Stimulated activated CD8-positive, alpha-beta memory T cell treated with anti-CD3 and anti-CD28 coated beads, Interleukin-12 subunit alpha, Interleukin-12 subunit beta, amount 100 ng/mL, for 24 hours (primary cell): ENCODE results near the gene ANKK1.

Experiments
- DNase-seq: peaks from one replicate; pipeline ENCODE4 v3.0.0-alpha.2; 2020; ENCODE audit errors: extremely low read depth

Gene ANKK1, protein sequence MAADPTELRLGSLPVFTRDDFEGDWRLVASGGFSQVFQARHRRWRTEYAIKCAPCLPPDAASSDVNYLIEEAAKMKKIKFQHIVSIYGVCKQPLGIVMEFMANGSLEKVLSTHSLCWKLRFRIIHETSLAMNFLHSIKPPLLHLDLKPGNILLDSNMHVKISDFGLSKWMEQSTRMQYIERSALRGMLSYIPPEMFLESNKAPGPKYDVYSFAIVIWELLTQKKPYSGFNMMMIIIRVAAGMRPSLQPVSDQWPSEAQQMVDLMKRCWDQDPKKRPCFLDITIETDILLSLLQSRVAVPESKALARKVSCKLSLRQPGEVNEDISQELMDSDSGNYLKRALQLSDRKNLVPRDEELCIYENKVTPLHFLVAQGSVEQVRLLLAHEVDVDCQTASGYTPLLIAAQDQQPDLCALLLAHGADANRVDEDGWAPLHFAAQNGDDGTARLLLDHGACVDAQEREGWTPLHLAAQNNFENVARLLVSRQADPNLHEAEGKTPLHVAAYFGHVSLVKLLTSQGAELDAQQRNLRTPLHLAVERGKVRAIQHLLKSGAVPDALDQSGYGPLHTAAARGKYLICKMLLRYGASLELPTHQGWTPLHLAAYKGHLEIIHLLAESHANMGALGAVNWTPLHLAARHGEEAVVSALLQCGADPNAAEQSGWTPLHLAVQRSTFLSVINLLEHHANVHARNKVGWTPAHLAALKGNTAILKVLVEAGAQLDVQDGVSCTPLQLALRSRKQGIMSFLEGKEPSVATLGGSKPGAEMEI

DNA sequence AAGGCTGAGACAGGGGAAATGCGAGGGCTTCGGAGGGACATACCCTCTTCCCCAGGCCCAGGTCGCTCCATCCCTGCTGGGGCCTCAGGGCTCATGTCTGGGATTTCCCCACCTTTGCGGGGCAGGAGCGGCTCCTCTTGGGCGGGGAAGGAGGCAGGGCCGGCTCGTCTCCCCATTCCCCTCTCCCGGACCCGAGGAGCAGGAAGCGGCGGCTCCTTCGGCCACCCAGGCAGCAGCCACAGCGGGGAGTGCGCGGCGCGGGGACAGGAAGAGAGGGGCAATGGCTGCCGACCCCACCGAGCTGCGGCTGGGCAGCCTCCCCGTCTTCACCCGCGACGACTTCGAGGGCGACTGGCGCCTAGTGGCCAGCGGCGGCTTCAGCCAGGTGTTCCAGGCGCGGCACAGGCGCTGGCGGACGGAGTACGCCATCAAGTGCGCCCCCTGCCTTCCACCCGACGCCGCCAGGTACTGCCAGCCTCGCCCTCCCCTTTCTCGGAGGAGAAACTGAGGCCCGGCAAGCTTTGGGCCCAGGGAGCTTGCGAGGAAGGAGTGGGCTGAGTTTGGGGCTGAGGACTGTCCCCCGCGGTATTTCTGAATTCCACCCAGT lies at the start of gene ANKK1:
Gene ANKK1 (plus strand): TSS at position 175 of the 607 bp plus-strand sequence. CDS start 106 bp downstream, at position 281.
- DNase-seq, result no peak

DNA sequence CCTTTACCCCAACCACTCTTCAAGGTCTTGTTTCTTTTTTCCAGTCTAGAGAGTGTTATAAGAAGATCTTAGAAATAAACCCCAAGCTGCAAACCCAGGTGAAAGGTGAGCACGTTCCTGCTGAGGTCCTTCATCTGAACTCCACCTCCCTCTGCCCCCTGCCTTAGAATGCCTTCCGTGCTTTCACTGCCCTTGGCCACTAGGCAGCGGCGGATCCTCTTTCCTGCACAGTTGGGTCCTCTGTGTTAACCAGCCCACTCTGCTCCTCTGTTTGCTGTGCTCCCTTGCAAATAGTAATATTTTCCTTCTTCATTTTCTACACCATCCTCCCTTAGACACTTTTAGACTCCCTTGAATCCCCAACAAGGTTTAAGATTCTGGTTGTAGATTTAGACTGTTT lies 48.8 kb upstream of the ANKK1 start:
- DNase-seq, result no peak

DNA sequence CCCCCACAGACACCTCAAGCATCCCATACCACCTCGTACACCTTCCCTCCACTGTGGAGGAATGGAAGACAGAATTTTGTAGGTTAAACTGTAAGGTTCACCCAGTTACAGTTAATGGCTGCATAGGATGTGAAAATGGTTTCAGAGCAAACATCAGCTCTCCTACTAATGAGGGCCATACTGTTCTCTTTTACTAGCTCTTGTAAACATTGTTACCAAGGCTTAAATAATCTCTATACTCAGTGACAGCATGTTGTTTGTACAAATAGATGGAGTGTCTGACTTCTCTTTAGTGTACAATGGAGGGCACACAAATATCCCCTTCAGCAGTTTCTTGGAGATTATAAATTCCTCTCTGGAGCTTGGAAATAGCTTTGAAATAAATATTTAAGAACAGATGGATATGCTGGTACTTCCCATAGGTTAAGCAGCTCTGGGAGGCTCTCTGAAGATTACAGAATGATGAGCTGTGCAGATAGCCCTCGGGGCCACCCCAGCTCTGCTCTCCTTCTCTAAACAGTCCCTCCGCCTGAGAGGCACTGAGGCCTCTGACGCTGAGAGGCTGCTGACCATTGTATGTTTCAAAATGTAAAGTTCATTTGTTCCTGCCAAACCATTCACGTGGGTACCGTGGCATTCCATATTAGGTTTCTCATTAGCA lies 47.5 kb upstream of the ANKK1 start:
- no peak for DNase-seq

DNA sequence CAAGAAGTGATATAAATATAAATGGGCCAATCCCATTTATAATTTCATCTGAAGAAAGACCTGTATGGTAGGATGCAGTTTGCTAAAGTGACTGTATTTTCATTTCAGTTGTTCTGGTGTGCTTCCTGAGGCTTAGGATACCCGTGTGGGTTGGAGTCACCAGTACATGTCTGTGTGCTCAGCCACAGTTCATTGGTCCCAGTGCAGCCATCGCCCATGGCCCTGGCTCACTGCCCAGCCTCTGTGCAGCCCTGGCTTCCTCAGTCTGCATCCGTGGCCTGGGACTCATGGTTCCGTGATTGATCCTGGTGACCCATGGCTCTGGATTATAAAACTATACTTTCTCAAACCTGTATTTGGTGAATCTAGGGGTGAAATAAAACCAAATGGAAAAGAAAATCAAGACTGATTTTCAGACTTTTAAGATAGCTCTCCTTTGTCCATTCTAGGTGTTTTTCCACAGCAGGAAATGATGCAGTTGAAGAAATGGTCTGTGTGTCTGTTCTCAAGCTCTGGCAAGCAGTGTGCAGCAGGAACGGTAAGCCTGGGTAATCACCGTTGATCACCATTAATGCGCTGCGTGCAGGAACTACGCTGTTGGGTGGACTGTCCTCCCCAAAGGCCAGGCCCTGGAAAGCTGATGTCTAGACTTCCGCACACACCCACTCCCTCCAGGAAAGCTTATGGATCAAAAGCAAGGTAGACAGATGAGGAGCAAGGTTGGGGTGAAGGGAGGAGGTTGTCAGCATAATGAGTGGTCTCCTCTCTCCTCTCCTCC lies 46.0 kb upstream of the ANKK1 start:
- no peak for DNase-seq

DNA sequence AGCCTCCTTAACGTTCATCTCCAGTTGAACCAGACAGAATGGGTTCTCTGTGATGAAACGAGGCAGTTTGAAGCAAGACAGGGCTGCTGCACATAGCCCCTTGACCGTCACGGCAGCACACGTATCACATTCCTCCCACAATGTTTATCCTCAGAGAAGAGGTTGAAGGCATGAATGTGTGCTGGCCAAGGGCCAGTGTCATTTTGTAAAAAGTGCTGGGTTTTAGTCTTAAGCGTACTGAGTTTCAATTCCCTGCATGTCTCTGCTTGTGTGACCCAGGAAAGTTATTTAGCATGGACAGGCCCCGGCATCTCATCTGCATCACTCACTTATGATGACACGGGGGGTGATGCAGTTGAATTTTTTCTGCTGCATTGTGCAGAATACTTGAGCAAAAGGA lies 41.6 kb upstream of the ANKK1 start:
- no peak for DNase-seq

DNA sequence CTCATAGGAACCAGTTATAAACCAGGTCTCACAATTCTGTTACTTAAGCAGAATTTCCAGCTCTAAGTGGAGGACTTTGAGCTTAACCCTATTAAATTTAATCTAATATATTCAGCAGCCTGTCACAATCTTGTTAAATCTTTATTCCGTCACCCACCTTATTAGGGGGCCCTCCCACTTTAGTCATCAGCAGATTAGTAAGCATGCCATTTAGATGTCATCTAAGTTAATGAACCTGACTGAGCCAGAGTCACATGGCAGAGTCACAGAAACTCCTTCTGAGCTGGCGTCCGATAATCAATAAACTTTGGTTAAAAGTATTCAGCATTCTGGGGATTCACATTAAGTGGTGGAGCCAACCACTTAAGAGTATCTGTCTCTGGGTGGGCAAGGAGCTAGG lies 38.1 kb upstream of the ANKK1 start:
- no peak for DNase-seq

DNA sequence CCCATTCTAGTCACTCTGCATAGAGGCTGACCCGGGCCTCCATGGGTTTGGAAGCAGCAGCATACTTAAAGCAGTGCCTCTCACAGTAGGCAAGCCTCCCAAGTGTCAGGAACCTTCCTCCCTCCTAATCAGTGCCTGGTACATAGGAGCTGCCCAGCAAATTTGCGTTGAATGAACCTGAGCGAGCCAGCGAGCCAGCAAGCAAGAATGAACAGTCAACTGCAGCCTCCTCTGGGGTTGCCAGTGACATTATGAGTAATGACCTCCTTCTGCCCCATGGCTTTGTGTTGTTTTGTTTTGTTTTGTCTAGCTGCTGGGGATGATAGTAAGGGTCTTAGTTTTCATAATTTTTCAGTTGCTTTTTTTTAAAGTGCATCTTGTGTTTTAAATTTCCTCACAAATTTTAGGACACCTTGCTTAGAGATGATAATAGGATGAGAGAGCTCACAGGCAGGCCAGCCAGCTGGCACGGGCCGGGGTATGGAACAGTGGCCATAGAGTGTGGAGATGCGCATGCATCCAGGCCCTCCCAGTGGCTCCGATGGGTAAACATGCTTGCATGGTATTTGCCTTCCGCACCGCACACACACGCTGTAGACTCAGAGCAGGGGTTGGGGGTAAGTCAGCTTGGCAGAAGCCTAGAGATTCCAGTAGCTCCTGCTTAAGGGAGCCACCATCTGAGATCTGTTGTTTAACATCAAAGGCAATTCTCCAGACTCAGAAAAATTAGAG lies 37.1 kb upstream of the ANKK1 start:
- no peak for DNase-seq

DNA sequence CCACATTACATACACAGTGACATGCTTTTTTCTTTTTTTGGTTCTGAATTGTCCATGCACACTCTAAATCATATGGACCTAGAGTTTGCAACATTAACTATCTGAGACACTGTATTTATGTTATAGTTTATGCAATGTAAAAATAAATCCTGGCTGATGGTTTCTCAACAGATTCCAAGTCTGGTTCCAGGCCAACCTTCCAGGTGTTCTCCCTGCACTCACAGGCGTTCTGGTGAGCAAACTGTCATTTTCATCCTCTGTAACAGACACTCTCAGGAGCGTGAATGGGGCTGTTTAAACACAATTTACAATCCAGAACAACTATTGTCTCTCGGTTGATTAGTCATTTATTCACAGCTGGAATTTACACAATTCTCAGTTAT lies 36.5 kb upstream of the ANKK1 start:
- no peak for DNase-seq

DNA sequence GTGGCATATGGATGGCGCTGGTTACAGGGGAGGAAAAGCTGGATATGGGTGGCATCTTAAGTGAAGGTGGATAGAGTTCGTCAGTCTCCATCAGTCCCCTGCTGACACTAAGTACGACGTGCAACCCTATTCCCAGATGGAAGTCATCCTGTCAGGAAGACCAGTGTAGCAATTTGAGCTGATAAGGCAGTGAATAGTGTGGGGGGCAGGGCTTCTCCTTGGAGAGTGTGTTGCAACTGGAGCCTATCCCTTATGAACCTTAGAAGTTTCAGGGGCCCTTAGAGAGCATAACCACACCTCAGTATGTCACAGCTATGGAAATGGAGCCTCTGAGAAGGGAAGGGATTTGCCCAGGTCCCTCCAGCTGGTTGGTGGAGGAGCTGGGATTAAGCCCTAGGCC lies 36.1 kb upstream of the ANKK1 start:
- no peak for DNase-seq

DNA sequence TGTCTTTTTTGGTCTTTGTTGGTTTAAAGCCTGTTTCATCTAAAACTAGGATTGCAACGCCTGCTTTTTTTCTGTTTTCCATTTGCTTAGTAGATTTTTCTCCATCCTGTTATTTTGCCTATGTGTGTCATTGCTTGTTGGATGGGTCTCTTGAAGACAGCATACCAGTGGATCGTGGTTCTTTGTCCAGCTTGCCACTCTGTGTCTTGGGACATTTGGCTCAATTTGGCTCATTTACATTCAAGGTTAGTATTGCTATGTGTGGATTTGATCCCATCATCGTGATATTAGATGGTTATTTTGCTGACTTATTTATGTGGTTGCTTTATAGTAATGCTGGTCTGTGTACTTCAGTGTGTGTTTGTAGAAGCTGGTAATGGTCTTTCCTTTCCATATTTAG lies 31.4 kb upstream of the ANKK1 start:
- DNase-seq, result no peak

DNA sequence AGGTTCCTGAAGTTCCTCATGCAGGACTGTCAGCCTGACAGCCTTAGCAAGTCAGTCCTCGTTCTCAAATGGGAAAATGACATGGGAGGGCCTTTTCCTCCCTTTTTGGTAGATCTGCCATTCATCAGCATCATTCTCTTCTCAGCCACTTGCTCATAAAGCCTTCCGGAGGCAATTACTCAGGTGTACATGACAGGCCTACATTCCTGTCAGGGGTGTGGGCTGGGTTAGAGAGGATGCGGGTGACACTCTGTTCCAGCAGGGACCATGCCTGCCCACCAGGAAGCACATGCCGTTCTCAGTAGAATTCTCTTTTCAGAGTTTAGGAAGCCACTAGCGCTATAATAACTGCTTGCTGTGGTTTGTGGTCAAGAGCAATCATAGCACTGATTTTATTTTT lies 24.2 kb upstream of the ANKK1 start:
- DNase-seq, result no peak

DNA sequence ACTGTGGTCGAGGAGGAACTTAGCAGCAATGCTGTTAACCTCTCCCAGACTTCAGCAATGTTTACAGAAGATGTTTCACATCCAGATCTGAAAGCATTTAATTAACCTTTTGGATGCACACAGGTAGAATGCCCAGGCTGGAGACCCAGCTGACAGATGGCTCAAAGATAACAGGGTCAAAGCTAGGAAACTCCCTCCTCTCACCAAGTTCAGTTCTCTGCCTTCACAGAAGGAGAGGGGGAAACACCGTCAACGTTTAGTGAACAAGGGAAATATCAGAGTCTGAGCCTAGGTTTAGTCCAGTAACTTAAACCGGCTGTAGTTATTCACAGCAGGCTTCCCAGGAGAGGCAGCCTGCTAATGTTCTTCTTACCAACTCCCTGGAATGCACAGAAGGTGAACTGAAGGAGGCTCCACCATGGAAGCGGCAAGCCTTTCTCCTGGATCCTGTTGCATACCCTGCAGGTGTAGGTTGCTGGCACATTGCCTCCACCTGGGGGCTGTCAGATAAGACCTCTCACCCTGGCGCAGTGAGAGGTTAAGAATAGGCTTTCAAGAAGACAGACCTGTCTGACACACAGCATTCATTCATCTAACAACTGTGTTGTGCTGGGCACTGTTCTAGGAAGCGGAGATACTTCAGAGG lies 23.5 kb upstream of the ANKK1 start:
- no peak for DNase-seq

DNA sequence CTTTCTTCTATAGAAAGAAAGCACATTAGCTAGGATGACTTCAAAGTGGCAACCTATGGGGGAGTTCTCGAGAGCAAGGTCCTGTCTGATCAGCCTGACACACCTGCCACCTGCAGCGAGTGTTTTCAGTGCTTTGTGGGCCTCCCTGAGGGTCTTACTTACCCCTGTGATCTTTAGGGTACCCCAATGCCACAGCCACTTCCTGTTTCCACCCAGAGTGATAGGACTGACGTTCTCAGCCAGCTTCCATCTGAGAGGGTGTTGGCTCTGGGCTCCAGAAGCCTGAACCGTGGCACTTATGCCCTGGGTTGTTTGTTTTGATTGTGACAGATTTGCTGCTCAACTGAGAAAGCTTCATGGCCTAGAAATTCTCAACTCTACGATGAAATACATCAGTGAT lies 21.7 kb upstream of the ANKK1 start:
- no peak for DNase-seq

DNA sequence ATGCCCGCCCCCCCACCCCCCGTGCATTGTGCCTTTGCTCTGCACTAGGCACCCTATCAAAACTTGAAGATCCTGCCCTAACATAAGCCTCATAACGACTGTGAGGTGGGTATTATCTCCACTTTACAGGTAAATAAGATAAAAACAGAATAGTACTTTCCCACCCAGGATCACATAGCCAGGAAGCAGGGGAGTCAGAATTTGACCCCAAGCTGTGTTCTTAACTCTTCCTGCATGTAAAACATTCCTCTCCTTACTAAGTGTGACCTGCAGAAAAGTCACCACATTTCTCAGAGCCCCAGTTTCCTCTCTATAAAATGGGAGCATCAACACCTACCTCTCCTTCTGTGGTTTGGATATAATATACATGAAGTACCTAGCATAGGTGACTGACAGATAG lies 18.2 kb upstream of the ANKK1 start:
- DNase-seq, result no peak

DNA sequence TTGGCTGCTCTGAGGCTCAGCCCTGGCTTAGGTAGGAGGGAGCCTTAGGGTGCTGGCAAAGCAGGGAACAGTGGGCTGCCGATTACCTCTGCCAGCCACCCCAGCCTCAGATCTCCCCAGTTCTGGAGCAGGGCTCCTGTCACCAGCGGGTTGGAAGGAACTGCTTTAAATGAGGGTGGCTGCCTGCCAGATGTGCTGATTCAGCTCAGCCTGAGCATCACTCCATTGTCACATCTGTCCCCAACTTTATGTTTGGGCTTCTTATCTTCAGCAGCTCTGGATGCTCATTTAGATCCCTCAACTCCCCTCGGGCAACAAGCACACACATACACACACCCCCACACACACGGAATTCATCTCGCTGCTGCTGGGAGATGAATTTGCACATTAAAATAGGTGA lies 16.9 kb upstream of the ANKK1 start:
- DNase-seq, result no peak

DNA sequence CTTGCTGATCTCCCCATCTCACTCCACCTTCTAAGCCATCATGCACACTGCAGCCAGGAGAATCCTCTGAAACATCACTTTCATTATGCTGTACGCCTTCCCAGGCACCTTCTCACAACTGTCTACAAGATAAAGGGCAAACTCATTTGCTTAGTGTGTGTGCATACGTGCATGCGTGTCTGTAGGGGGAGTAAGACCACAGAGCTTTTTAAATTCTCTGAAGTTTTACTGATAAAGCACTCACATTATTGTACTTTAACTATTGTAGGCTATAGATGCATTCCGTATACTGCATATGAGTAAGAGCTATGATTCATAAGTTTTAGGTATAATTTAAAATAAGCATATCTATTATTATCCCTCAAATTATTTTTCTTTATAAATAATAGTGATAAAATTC lies 15.3 kb upstream of the ANKK1 start:
- no peak for DNase-seq

DNA sequence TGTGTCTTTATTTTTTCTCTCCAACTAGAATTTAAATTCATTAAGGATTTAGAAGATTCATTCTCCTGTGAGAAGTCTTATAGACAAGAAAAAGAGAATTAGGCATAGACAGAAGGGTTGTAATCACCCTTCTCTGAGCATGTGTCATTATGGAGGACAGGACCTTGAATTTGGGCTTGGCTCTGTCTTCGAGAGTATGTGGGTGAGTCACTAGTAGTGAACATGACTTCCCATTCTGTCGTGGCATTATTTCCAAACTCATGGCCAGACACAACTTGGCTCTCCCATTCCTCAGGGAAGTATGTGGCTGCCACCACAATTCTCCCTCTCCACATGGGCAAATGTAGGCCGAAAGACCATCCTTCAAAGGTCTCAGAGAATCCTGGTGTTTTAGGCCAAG lies 14.3 kb upstream of the ANKK1 start:
- DNase-seq, result no peak

DNA sequence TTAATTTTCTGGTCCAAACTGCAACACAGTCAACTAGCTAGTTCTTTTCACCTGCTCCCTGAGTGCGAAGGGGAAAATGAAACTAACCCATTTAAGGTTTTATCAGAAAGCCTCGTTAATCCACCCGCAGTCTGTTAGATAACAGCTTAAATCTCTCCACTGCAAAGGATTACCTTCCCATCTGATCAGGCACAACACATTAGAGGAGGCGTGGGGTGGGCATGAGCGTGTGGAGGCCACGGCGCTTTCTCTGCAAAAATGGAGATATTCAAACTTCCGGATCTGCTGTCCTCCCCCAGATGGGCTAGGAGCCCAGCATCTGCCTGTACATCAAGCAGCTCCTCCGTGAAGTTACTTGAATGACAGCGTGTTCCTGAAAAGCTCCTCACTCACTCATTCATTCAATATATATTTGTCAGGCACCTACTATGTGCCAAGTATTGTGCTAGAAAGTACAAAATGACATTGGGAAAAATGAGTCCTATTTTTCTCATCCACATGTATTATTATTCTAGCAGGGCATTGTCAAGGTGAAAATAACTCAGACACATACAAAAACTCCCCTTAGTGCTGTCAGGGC lies 13.5 kb upstream of the ANKK1 start:
- DNase-seq, result no peak

DNA sequence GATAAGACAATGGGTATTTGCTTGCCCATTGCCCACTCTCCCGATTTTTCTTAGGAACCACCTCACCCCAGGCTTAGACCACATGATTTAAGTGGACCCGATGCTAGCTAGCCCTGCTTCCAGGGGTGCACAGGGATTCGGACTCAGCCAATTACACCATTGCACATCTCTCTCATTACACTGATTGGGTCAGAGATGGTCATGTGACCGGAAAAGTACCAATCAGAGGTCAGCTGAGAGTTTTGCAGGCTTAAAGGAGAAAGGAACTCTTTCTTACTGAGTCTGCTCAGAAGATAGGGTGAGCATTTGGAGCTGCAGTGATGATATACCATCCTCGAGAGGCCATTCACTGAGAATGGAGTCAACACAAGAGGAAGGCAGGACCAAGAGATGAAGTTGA lies 12.2 kb upstream of the ANKK1 start:
- DNase-seq, result no peak

DNA sequence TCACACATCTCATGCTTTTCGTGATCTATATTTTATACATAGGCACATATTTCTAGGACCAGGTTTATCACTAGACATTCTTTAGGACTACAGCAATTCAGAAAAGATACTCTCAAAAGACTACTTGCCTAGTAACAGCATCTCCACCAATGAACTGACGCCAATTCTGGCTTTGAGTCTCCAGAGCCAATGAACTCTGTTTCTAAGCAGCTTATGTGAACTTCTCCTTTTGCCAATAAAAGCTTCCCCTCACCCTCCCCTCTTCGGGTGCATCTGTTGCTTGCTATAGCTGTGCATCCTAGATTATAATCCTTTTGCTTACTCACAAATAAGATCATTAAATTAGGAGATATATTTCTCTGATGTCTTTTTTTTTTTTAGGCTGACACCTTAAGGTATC lies 11.4 kb upstream of the ANKK1 start:
- DNase-seq, result no peak
